K562 (cell line): ENCODE results near the gene IFT52. TPM values are rescaled to one million over a fixed set of nuclear protein-coding genes. Genes with fewer than 3 reads are reported as not detected.

ENCODE experiments used
- ADNP ChIP-seq: fragments of 200-800 bp; sonication (Bioruptor generic); IDR thresholded peaks from 2 replicates; pipeline ENCODE4 v1.6.1; 2016; ENCODE audit warnings: missing genetic modification characterization, missing compliant biosample characterization
- ARNT ChIP-seq, 2 experiments: fragments of 450-650 bp; IDR thresholded peaks; 2 replicates each; pipeline ENCODE4 v1.6.1; 2016; ENCODE audit warnings: mild to moderate bottlenecking in 1 of 2
- CEBPB ChIP-seq: fragments of 450-650 bp; IDR thresholded peaks from 2 replicates; pipeline ENCODE4 v1.6.1; 2016; ENCODE audit warnings: missing genetic modification characterization, missing compliant biosample characterization
- CHCHD3 ChIP-seq: fragments of 250-450 bp; sonication (Bioruptor Pico); IDR thresholded peaks from 2 replicates; pipeline ENCODE4 v2.1.2; 2022; ENCODE audit warnings: mild to moderate bottlenecking
- DACH1 ChIP-seq: fragments of 450-650 bp; IDR thresholded peaks from 2 replicates; pipeline ENCODE4 v1.6.1; 2018; ENCODE audit not compliant: partially characterized antibody
- DNMT1 ChIP-seq: fragments of 450-650 bp; IDR thresholded peaks from 2 replicates; pipeline ENCODE4 v1.6.1; 2016; ENCODE audit warnings: antibody characterized with exemption, mild to moderate bottlenecking
- KDM4B ChIP-seq, 2 experiments: fragments of 450-650 bp in 1 of 2; sonication (generic) in 1 of 2; IDR thresholded peaks; 2 replicates each; pipeline ENCODE4 v1.6.1; 2016 to 2017; ENCODE audit warnings: borderline replicate concordance in 2 of 2, antibody characterized with exemption in 1 of 2, low read depth in 1 of 2, mild to moderate bottlenecking in 1 of 2
- LEF1 ChIP-seq: fragments of 450-650 bp; IDR thresholded peaks from 2 replicates; pipeline ENCODE4 v1.6.1; 2016; ENCODE audit warnings: mild to moderate bottlenecking
- MEF2D ChIP-seq: conservative IDR thresholded peaks from 2 replicates; pipeline ENCODE4 v1.6.1; 2016; ENCODE audit warnings: low read depth, missing genetic modification characterization, missing compliant biosample characterization
- MEIS2 ChIP-seq: fragments of 450-650 bp; IDR thresholded peaks from 2 replicates; pipeline ENCODE4 v1.6.1; 2014; ENCODE audit warnings: mild to moderate bottlenecking; ENCODE audit not compliant: partially characterized antibody
- NR2C1 ChIP-seq, 2 experiments: fragments of 450-650 bp; IDR thresholded peaks; 2 replicates each; pipeline ENCODE4 v1.6.1; 2017; ENCODE audit warnings: mild to moderate bottlenecking in 2 of 2, antibody characterized with exemption in 1 of 2, inconsistent platforms in 1 of 2, missing compliant biosample characterization in 1 of 2, missing genetic modification characterization in 1 of 2
- POLR2AphosphoS5 ChIP-seq: IDR thresholded peaks from 2 replicates; pipeline ENCODE4 v1.6.1; 2011; ENCODE audit warnings: mild to moderate bottlenecking, low read depth, low read length, moderate library complexity; ENCODE audit not compliant: control insufficient read depth, insufficient read depth
- RFX7 ChIP-seq: fragments of 250-450 bp; sonication (Bioruptor Pico); IDR thresholded peaks from 2 replicates; pipeline ENCODE4 v1.5.1; 2021; ENCODE audit warnings: mild to moderate bottlenecking
- SETDB1 ChIP-seq: IDR thresholded peaks from one replicate; pipeline ENCODE4 v1.6.1; 2012; ENCODE audit warnings: low read length, control low read depth, inconsistent platforms
- SRSF7 ChIP-seq: fragments of 200-400 bp; formaldehyde crosslinking; optimal IDR thresholded peaks from 2 replicates; pipeline ENCODE3; 2017; ENCODE audit warnings: mild to moderate bottlenecking, low read depth, low read length
- TGIF2 ChIP-seq: sonication (generic); formaldehyde crosslinking; IDR thresholded peaks from 2 replicates; pipeline ENCODE4 v1.8.1; 2022; ENCODE audit warnings: mild to moderate bottlenecking, missing genetic modification reagents, moderate library complexity
- ZKSCAN1 ChIP-seq: fragments of 150-350 bp; IDR thresholded peaks from 2 replicates; pipeline ENCODE4 v1.6.1; 2016; ENCODE audit warnings: low read depth, low read length
- polyA plus RNA-seq, 8 experiments: library from polyadenylated mRNA; depleted of rRNA in 4 of 8; stranded (reverse) in 5 of 8; unstranded in 3 of 8; fragments of >200 nt; fragmentation: Nextera tagmentation in 2 of 8; fragmentation: Illumina TruSeq in 1 of 8; extraction: Ambion mirVana in 2 of 8; extraction: Trizol in 1 of 8; gene quantifications; 2 replicates each; pipeline versions ENCODE4 v1.2.1 to v1.2.3, GENCODE V29; 2011 to 2014; ENCODE audit warnings: inconsistent platforms in 1 of 8, missing spikeins in 1 of 8
- total RNA-seq, 7 experiments: library from RNA; depleted of rRNA in 6 of 7; stranded (reverse); fragments of >200 nt in 6 of 7; fragmentation: Illumina TruSeq in 2 of 7; extraction: Trizol in 2 of 7; gene quantifications; 2 replicates each; pipeline versions ENCODE4 v1.2.1 to v1.2.3, GENCODE V29; 2011 to 2021; ENCODE audit warnings: low replicate concordance in 1 of 7
- TF ChIP-seq, protein P1 (sequence below): IDR thresholded peaks from 2 replicates; pipeline ENCODE4 v1.6.1; 2011; ENCODE audit not compliant: insufficient read length; ENCODE audit errors: extremely low read depth
- TF ChIP-seq, protein P2 (sequence below): IDR thresholded peaks from 2 replicates; pipeline ENCODE4 v1.6.1; 2016; ENCODE audit warnings: missing genetic modification characterization, missing compliant biosample characterization
- TF ChIP-seq, protein P3 (sequence below): fragments of 450-650 bp; IDR thresholded peaks from 2 replicates; pipeline ENCODE4 v1.6.1; 2016; ENCODE audit warnings: borderline replicate concordance
- TF ChIP-seq, protein P4 (sequence below): sonication (generic); formaldehyde crosslinking; IDR thresholded peaks from 2 replicates; pipeline ENCODE4 v1.8.0; 2022; ENCODE audit warnings: missing genetic modification reagents, mild to moderate bottlenecking, moderate library complexity, borderline replicate concordance
- TF ChIP-seq, protein P5 (sequence below), 3 experiments: IDR thresholded peaks in 2 of 3; conservative IDR thresholded peaks in 1 of 3; 2 replicates each; pipeline ENCODE4 v1.5.1; 2011 to 2012; ENCODE audit warnings: low read length in 3 of 3, mild to moderate bottlenecking in 3 of 3, control low read depth in 2 of 3, improper control_type of control experiment in 1 of 3, inconsistent platforms in 1 of 3, low read depth in 1 of 3, mixed read lengths in 1 of 3, moderate library complexity in 1 of 3; ENCODE audit not compliant: insufficient read depth in 2 of 3

Gene IFT52
- total and polyA plus RNA-seq, 9 of the 15 experiments (the other 6 are each of a cell fraction or from before 2014, with no cell fraction given), result 11.0 to 31.4 (median 20.4) TPM

DNA sequence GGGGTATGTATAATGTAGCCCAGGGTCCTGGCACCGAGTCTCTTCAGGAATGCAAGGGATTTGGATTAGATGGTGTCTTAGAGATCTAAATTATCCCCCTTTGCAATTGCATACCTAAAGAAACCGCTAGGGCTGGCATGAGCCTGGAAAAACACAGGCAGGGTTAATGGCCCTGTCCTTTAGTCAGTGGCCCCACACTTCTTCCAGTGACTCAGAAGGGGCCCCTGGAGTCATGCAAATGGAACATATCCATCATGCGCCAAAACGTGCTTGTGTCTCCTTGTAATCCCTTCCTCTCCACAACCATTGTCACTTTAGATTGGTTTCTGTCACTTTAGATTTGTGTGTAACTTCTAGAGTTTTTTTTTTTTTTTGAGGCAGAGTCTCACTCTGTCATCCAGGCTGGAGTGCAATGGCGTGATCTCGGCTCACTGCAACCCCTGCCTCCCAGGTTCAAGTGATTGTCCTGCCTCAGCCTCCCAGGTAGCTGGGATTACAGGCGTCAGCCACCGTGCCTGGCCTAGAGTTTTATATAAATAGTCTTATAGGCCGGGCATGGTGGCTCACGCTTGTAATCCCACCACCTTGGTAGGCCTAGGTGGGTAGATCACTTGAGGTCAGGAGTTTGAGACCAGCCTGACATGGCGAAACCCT is 67.5 kb downstream of the IFT52 start (continued):
- TF ChIP-seq TGIF2 (CRISPR knock-in tag), result no peak
- TF ChIP-seq ADNP (tag), result no peak
- TF ChIP-seq, protein P1, sequence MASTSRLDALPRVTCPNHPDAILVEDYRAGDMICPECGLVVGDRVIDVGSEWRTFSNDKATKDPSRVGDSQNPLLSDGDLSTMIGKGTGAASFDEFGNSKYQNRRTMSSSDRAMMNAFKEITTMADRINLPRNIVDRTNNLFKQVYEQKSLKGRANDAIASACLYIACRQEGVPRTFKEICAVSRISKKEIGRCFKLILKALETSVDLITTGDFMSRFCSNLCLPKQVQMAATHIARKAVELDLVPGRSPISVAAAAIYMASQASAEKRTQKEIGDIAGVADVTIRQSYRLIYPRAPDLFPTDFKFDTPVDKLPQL, result no peak
- 0 out of 4 replicates have a peak, but pooled peaks of 1 of the 2 experiments have one; percentile 24 for TF ChIP-seq ARNT (IDR thresholded peaks at IDR 0.05)
- TF ChIP-seq RFX7 (CRISPR knock-in tag), result no peak
- TF ChIP-seq, protein P2, sequence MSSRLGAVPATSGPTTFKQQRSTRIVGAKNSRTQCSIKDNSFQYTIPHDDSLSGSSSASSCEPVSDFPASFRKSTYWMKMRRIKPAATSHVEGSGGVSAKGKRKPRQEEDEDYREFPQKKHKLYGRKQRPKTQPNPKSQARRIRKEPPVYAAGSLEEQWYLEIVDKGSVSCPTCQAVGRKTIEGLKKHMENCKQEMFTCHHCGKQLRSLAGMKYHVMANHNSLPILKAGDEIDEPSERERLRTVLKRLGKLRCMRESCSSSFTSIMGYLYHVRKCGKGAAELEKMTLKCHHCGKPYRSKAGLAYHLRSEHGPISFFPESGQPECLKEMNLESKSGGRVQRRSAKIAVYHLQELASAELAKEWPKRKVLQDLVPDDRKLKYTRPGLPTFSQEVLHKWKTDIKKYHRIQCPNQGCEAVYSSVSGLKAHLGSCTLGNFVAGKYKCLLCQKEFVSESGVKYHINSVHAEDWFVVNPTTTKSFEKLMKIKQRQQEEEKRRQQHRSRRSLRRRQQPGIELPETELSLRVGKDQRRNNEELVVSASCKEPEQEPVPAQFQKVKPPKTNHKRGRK, result no peak
- no peak for TF ChIP-seq KDM4B (IDR thresholded peaks at IDR 0.05; ENCODE audit: borderline replicate concordance in 2 of 2, low read depth in 1 of 2)
- no peak for TF ChIP-seq LEF1
- TF ChIP-seq, protein P3, sequence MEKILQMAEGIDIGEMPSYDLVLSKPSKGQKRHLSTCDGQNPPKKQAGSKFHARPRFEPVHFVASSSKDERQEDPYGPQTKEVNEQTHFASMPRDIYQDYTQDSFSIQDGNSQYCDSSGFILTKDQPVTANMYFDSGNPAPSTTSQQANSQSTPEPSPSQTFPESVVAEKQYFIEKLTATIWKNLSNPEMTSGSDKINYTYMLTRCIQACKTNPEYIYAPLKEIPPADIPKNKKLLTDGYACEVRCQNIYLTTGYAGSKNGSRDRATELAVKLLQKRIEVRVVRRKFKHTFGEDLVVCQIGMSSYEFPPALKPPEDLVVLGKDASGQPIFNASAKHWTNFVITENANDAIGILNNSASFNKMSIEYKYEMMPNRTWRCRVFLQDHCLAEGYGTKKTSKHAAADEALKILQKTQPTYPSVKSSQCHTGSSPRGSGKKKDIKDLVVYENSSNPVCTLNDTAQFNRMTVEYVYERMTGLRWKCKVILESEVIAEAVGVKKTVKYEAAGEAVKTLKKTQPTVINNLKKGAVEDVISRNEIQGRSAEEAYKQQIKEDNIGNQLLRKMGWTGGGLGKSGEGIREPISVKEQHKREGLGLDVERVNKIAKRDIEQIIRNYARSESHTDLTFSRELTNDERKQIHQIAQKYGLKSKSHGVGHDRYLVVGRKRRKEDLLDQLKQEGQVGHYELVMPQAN, result no peak
- no peak for TF ChIP-seq SRSF7
- no peak for TF ChIP-seq DNMT1
- no peak for TF ChIP-seq DACH1
- no peak for TF ChIP-seq CHCHD3 (CRISPR knock-in tag)
- 0 out of 2 replicates have a peak, but pooled peaks have one; percentile 31 for TF ChIP-seq POLR2AphosphoS5
- TF ChIP-seq CEBPB (tag), result no peak
- TF ChIP-seq, protein P4, sequence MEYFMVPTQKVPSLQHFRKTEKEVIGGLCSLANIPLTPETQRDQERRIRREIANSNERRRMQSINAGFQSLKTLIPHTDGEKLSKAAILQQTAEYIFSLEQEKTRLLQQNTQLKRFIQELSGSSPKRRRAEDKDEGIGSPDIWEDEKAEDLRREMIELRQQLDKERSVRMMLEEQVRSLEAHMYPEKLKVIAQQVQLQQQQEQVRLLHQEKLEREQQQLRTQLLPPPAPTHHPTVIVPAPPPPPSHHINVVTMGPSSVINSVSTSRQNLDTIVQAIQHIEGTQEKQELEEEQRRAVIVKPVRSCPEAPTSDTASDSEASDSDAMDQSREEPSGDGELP, result no peak
- TF ChIP-seq SETDB1, result no peak
- TF ChIP-seq MEIS2, result peak; percentile 19
- no peak for TF ChIP-seq ZKSCAN1
- TF ChIP-seq, protein P5, sequence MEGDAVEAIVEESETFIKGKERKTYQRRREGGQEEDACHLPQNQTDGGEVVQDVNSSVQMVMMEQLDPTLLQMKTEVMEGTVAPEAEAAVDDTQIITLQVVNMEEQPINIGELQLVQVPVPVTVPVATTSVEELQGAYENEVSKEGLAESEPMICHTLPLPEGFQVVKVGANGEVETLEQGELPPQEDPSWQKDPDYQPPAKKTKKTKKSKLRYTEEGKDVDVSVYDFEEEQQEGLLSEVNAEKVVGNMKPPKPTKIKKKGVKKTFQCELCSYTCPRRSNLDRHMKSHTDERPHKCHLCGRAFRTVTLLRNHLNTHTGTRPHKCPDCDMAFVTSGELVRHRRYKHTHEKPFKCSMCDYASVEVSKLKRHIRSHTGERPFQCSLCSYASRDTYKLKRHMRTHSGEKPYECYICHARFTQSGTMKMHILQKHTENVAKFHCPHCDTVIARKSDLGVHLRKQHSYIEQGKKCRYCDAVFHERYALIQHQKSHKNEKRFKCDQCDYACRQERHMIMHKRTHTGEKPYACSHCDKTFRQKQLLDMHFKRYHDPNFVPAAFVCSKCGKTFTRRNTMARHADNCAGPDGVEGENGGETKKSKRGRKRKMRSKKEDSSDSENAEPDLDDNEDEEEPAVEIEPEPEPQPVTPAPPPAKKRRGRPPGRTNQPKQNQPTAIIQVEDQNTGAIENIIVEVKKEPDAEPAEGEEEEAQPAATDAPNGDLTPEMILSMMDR (IDR thresholded peaks at IDR 0.05 in 2 of 3, conservative IDR thresholded peaks at IDR 0.05 in 1 of 3; ENCODE audit: insufficient read depth in 2 of 3, low read depth in 1 of 3, low read length in 3 of 3), result peak; percentile 5 to 40 (median 37); a peak in 4 of 6 replicates
- no peak for TF ChIP-seq NR2C1 (IDR thresholded peaks at IDR 0.05)
- no peak for TF ChIP-seq NR2C1 (tag; IDR thresholded peaks at IDR 0.05)
- no peak for TF ChIP-seq MEF2D (tag)
